Kidney epithelial cell (primary cell): ENCODE measurements around the gene CHST14. TPM values are rescaled to one million over a fixed set of nuclear protein-coding genes. Genes with fewer than 3 reads are reported as not detected.

Experiments
- DNase-seq: peaks from one replicate; pipeline ENCODE4 v3.0.0-alpha.2; 2010; ENCODE audit warnings: low read depth
- H3K27me3 ChIP-seq: 2 replicates; pipeline ENCODE4 v1.6.0; 2011; ENCODE audit warnings: low read length; ENCODE audit not compliant: control insufficient read depth, insufficient read depth
- H3K36me3 ChIP-seq: 2 replicates; pipeline ENCODE4 v1.5.1; 2011; ENCODE audit warnings: low read length; ENCODE audit not compliant: control insufficient read depth, insufficient read depth
- H3K4me3 ChIP-seq: 2 replicates; pipeline ENCODE4 v1.5.1; 2011; ENCODE audit warnings: low read depth, mild to moderate bottlenecking, control low read depth, low read length
- CTCF ChIP-seq: IDR thresholded peaks from 2 replicates; pipeline ENCODE4 v1.5.1; 2011; ENCODE audit warnings: mild to moderate bottlenecking, moderate library complexity, low read length, control low read depth, inconsistent platforms; ENCODE audit not compliant: insufficient read depth, poor library complexity, severe bottlenecking
- total RNA-seq: library from RNA; depleted of rRNA; stranded (reverse); fragments of >200 nt; gene quantifications from 2 replicates; pipeline ENCODE4 v1.2.3, GENCODE V29; 2015

CHST14 gene
- total RNA-seq, 1 donor from 2014 or later = 25.8 TPM

- H3K4me3 ChIP-seq = no peak overlapping the region
- no peak for DNase-seq
- no peaks in the 10 kb centered on the region for H3K36me3 ChIP-seq
- H3K27me3 ChIP-seq = peaks cover 16% of the 10 kb centered on the region
- TF ChIP-seq CTCF = no peak
Observed at GRCh38 chr15:40428185-40428584, 42.6 kb upstream of the CHST14 start.

GRCh38 chr15:40429068-40429710, 41.6 kb upstream of the CHST14 start:
- H3K36me3 ChIP-seq = no peaks in the 10 kb centered on the region

GRCh38 chr15:40430271-40430805, 40.4 kb upstream of the CHST14 start:
- Histone ChIP-seq H3K36me3 (no peaks in the 10 kb centered on the region), H3K27me3 (peaks cover 32% of the 10 kb centered on the region), H3K4me3 (no peak overlapping the region)
- TF ChIP-seq CTCF = no peak
- DNase-seq = no peak

More at GRCh38 chr15:40429068-40429710, 41.6 kb upstream of the CHST14 start:
- H3K27me3 ChIP-seq = peaks cover 20% of the 10 kb centered on the region
- no peak for TF ChIP-seq CTCF
- H3K4me3 ChIP-seq = no peak overlapping the region
- DNase-seq = no peak

- Histone ChIP-seq H3K36me3 (no peaks in the 10 kb centered on the region), H3K27me3 (peaks cover 62% of the 10 kb centered on the region), H3K4me3 (no peak overlapping the region)
- DNase-seq = no peak
- no peak for TF ChIP-seq CTCF
Observed at GRCh38 chr15:40435023-40435709, 35.6 kb upstream of the CHST14 start.

- Histone ChIP-seq H3K36me3 (no peaks in the 10 kb centered on the region), H3K4me3 (peak overlapping the region; percentile 28), H3K27me3 (peaks cover 62% of the 10 kb centered on the region)
- TF ChIP-seq CTCF = no peak
- no peak for DNase-seq
Observed at GRCh38 chr15:40435710-40436089, 35.1 kb upstream of the CHST14 start.
